GM21576 (cell line): ENCODE results near the gene AGBL2.
"Not testable (repeated sequence)": the region's sequence is repeated elsewhere in the genome, so short reads cannot be mapped to it uniquely, and the experiment has no call there.

ENCODE experiments used
- ATAC-seq: cut with Tn5 transposase; IDR thresholded peaks from one replicate; pipeline ENCODE4 v1.9.1; 2021; ENCODE audit warnings: mild to moderate bottlenecking, moderate library complexity; ENCODE audit not compliant: unreplicated experiment

The AGBL2 gene

DNA sequence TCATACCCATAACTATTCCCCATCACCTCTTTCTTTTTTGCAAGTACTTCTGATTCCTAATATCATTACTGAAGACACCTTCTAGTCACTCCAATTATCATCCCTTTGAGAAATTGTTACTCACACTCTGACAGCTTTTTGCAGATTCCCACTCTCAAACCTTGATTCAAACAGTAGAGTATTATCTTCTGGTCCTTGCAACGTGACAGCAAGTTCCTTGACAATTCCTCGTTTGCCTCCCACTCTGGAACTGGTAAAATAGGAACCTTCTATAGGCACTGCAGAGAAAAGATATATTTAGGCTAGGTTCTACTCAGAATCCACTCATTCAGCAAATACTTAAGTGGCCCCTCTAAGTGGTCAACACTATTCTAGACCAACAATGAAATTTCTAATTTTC, 23.2 kb downstream of the AGBL2 start:
- no peak for ATAC-seq

GRCh38 chr11:47689480-47689879, 25.7 kb downstream of the AGBL2 start:
- ATAC-seq = no peak

GRCh38 chr11:47688991-47689390, 26.2 kb downstream of the AGBL2 start:
- no peak for ATAC-seq

- no peak for ATAC-seq
Observed at GRCh38 chr11:47688111-47688510, 27.1 kb downstream of the AGBL2 start.

DNA sequence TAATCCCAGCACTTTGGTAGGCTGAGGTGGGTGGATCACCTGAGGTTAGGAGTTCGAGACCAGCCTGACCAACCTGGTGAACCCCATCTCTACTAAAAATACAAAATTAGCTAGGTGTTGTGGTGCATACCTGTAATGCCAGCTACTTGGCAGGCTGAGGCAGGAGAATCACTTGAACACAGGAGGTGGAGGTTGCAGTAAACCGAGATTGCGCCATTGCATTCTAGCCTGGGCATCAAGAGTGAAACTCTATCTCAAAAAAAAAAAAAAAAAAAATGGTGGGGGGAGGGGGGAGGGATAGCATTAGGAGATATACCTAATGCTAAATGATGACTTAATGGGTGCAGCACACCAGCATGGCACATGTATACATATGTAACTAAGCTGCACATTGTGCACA, 28.5 kb downstream of the AGBL2 start:
- not testable (repeated sequence) for ATAC-seq

- ATAC-seq = no peak
Observed at GRCh38 chr11:47686151-47686550, 29.0 kb downstream of the AGBL2 start.

GRCh38 chr11:47675851-47676250, 39.3 kb downstream of the AGBL2 start:
- ATAC-seq = no peak

DNA sequence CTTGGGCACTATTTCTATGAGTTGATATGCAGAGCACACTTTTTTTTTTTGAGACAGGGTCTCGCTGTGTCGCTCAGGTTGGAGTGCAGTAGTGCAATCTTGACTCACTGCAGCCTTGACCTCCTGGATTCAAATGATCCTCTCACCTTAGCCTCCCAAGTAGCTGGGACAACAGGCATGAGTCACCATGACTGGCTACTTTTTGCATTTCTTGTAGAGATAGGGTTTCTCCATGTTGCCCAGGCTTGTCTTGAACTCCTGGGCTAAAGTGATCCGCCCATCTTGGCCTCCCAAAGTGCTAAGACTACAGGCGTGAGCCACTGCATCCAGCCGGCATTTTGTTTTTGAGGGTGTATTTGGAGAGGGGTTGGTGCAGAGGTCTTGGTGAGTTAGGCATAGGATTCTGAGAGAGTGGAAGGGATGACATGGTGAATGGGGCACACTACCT, 42.9 kb downstream of the AGBL2 start:
- ATAC-seq = no peak

- no peak for ATAC-seq
Observed at GRCh38 chr11:47669856-47670255, 45.3 kb downstream of the AGBL2 start.

DNA sequence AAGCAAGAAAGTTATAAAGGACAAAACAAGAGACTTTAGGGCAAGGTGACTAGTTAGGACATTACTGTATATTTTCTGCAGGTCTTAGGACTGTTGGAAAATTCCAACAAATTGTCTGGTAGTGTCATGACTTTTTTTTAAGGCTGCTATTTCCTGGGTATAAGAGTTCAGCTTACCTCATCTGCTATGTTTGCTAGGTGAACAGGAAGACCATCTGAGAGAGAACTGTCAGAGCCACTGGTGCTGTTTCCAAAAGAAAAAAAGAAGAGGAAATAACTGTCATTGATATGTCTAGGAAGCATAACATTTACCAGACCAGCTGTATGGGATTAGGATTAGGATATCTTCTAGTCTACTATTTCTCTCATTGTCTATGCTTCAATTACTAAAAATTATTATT, 46.5 kb downstream of the AGBL2 start:
- ATAC-seq = no peak

DNA sequence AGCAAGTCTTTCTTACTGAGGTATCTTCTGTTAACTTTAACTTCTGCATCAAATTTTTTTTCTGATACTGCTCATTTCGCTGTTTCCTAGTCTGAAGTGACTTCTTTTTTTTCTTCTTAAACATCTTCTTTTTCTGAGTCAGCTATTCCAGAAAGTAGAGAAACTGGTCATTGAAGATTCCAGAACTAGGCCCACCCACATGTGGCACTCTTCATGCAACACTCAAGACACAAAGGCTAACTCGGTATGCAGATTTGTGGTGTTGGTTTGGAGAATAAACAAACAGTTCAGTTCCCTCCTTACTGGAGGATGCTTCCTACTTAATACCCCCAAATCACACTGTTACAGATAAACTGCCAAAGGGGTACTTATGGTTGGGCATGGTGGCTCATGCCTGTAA, 47.6 kb downstream of the AGBL2 start:
- ATAC-seq = no peak

- ATAC-seq = no peak
Observed at GRCh38 chr11:47667135-47667534, 48.0 kb downstream of the AGBL2 start.

DNA sequence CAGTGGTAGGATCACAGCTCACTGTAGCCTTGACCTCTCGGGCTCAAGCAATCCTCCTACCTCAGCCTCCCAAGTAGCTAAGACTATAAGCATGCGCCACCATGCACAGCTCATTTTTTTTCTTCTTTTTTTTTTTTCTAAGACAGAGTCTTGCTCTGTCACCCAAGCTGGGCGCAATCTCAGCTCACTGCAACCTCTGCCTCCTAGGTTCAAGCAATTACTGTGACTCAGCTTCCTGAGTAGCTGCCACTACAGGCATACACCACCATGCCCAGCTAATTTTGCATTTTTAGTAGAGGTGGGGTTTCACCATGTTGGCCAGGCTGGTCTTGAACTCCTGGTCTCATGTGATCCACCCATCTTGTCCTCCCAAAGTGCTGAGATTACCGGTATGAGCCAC, 50.2 kb downstream of the AGBL2 start:
- ATAC-seq = not testable (repeated sequence)

- no peak for ATAC-seq
Observed at GRCh38 chr11:47661245-47661644, 53.9 kb downstream of the AGBL2 start.

GRCh38 chr11:47659276-47659675, 55.9 kb downstream of the AGBL2 start:
- no peak for ATAC-seq

DNA sequence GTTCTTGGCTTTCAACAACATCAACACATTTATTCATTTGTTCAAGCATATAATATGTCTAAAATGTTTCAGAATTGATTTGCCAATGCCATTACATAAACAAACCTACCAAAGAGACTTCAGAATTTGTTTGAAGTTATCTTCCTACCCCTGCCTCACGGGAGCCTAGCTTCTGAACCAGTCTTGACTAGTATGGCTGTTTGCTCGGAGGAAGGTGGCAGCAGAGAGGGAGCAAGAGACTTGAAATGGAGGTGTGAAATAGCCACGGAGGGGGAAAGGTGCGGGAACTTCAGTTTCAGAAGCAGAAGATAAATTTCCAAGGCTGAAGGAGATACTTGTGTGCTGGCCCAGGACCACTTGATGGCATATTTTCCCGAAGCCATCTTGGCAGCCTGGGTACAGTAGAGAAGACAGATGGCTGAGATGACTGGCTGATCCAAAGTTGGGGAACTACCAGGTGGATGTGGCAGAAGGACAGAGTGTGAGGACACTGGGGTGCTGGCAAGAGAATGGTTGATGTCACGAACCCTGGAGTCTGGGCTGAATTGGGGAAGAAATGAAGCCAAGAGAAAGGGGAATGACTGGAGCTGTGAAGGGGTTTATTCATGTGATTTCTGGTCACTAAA, 58.8 kb downstream of the AGBL2 start:
- no peak for ATAC-seq

DNA sequence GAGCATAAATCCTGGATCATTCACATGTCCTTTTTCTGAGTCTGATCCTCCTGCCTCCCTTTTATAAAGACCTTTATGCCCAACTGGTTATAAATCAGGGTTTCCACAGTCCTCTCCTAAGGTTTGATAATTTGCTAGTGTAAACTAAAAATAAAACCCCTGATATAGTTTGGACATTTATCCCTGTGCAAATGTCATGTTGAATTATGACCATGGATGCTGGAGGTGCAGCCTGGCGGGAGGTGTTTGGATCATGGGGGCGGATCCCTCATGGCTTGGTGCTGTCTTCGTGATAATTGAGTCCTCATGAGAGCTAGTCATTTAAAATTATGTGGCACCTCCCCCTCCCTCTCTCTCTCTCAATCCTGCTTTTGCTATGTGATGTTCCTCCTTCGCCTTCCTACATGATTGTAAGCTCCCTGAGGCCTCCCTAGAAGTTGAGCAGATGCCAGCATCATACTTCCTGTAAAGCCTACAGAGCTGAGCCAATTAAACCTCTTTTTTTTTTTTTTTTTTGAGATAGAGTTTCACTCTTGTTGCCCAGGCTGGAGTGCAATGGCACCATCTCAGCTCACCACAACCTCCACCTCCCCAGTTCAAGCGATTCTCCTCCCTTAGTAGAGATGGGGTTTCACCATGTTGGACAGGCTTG, 63.2 kb downstream of the AGBL2 start:
- no peak for ATAC-seq

DNA sequence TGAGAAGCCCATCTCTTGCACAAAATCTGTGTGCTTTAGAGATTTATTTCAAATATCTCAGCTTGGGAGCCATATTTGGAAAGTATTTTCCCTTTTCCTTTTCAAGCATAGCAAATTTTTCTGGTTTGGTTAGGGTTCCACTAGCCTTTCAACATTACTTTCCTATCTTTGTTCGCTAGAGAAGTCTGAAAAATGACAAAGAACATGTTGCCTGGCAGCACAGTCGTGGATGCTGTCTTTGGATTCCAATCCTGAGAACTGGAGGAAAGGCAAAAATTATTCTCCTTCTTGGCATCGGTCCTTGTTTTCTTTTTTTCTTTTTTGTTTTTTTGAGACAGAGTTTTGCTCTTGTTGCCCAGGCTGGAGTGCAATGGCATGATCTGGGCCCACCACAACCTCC, 65.9 kb downstream of the AGBL2 start:
- no peak for ATAC-seq

GRCh38 chr11:47646019-47646418, 69.2 kb downstream of the AGBL2 start:
- no peak for ATAC-seq

DNA sequence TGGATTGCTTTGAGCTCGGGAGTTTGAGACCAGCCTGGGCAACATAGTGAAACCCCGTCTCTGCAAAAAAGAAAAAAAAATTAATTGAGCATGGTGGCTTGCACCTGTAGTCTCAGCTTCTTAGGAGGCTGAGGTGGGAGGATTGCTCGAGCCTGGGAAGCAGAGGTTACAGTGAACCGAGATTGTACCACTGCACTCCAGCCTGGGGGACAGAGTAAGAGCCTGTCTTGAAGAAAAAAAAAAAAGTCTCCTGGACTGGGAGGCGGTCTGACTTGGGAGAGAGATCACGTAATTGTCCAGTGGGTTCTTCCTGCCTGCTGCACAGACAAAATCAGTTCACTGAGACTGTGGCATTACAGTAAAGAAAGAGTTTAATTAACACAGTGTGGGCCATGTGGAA, 69.7 kb downstream of the AGBL2 start:
- no peak for ATAC-seq

DNA sequence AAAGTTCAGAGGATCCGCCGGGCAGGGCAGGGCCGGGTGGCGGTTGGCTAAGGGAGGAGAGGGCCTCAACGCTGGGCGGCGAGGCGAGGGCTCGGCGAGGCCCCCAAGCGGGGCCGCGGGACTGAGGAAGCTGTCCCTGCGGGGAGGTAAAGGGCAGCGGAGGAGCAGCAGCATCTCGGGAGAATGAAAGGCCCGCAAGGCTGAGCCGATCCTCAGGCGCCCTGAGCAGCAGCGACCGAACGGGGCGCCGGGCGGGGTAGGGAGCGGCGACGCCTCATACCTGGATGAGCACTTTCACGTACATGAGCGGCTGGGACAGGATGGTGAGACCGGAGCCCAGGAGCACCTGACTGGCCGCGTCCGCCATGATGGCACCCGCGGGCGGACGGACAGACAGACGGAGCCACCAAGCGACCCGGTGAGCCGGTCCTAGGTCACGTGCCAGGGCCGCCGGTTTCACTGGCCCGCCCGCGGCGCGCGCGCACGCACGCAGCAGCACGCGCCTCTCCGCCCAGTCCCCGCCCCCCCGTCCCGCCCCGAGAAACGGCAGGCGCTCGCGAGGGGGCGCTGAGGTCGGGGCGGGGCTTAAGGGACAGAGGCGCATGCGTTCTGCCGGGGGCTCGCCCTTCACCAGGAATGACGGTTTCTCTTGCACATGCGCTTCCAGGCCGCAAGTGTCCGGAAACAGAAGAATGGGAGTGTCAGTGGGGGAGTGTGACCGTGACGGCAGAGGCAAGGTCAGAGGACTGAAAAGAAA, 72.9 kb downstream of the AGBL2 start, which contains the start of gene MTCH2:
Gene MTCH2 (minus strand): TSS at position 461 of the 757 bp plus-strand sequence. CDS start 94 bp downstream, at position 367.
- ATAC-seq = peak; percentile 92

DNA sequence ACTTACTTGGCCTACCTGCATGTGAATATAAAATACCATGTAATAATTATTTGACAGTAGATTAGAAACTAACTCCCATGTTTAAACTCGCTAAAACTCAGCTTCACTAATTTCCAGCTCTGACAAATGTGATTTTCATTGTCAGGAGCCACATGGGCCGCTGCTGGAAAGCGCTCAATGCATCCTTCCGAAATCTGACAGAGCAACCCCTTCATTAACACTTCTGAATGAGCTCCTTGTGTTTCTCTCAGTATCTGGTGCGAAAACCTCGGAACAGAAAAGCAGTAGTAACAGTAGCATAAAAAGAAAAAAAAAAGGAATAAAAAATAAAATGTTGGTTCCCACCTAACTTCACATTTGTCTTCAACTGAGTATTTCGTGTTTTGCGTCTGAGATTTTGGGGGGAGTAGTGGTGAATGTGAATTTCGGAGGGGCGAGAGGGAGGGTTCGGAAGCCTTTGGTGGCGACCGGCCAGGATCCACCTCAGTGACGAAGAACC, 73.5 kb downstream of the AGBL2 start:
- no peak for ATAC-seq
